Measurements from ENCODE around the gene SPEM2.

SPEM2 gene

GRCh38 chr17:7403977-7404736 lies 21.3 kb upstream of the SPEM2 start, which contains the start of gene TMEM256:
Gene TMEM256 (minus strand): TSS chr17:7404097. CDS start chr17:7404084, 13 bp downstream.
- Histone ChIP-seq H2AFZ (ENCODE audit: low read length) (no peak within 1 kb of the TSS), H4K20me1 (ENCODE audit: insufficient read depth, low read length) (no peaks in the 10 kb centered on the region), H3K36me3 (ENCODE audit: insufficient read depth, low read length) (no peaks in the 10 kb centered on the region)

GRCh38 chr17:7404737-7405349 lies 20.6 kb upstream of the SPEM2 start:
- H3K9ac ChIP-seq (ENCODE audit: low read length) = peak overlapping the region; percentile 48; the same call in 1 of the 2 replicates
- no peak overlapping the region for H2AFZ ChIP-seq (ENCODE audit: low read length)
- no peaks in the 10 kb centered on the region for H3K79me2 ChIP-seq (ENCODE audit: insufficient read depth, low read length)
- H3K9me3 ChIP-seq (ENCODE audit: low read length) = no peaks in the 10 kb centered on the region
- no peaks in the 10 kb centered on the region for H4K20me1 ChIP-seq (ENCODE audit: insufficient read depth, low read length)
- no peaks in the 10 kb centered on the region for H3K36me3 ChIP-seq (ENCODE audit: insufficient read depth, low read length)
- H3K4me3 ChIP-seq (ENCODE audit: low read depth, low read length, poor library complexity, severe bottlenecking) = peak overlapping the region; percentile 77
- H3F3A ChIP-seq (ENCODE audit: insufficient read depth, low read length) = 0 out of 2 replicates have a peak, but pooled peaks cover 3% of the 10 kb centered on the region
- H3K9me2 ChIP-seq (ENCODE audit: low read depth, low read length) = no peaks in the 10 kb centered on the region
- no peak overlapping the region for H3K27ac ChIP-seq (ENCODE audit: low read depth, low read length, poor library complexity, severe bottlenecking)
- H3K4me2 ChIP-seq (ENCODE audit: low read length) = peak overlapping the region; percentile 65
- H3K27me3 ChIP-seq (ENCODE audit: insufficient read depth, low read length) = peaks cover 9% of the 10 kb centered on the region
- TF ChIP-seq EZH2 (IDR thresholded peaks at IDR 0.05; ENCODE audit: borderline replicate concordance, low read length) = no peak
- TF ChIP-seq, protein P1, sequence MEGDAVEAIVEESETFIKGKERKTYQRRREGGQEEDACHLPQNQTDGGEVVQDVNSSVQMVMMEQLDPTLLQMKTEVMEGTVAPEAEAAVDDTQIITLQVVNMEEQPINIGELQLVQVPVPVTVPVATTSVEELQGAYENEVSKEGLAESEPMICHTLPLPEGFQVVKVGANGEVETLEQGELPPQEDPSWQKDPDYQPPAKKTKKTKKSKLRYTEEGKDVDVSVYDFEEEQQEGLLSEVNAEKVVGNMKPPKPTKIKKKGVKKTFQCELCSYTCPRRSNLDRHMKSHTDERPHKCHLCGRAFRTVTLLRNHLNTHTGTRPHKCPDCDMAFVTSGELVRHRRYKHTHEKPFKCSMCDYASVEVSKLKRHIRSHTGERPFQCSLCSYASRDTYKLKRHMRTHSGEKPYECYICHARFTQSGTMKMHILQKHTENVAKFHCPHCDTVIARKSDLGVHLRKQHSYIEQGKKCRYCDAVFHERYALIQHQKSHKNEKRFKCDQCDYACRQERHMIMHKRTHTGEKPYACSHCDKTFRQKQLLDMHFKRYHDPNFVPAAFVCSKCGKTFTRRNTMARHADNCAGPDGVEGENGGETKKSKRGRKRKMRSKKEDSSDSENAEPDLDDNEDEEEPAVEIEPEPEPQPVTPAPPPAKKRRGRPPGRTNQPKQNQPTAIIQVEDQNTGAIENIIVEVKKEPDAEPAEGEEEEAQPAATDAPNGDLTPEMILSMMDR (IDR thresholded peaks at IDR 0.05; ENCODE audit: low read length) = no peak
- H3K4me1 ChIP-seq (ENCODE audit: insufficient read depth, low read length, severe bottlenecking) = peaks cover 15% of the 10 kb centered on the region

More at GRCh38 chr17:7403977-7404736, 21.3 kb upstream of the SPEM2 start, which contains the start of gene TMEM256:
- 0 out of 2 replicates have a peak, but pooled peaks cover 3% of the 10 kb centered on the region for H3F3A ChIP-seq (ENCODE audit: insufficient read depth, low read length)
- H3K9ac ChIP-seq (ENCODE audit: low read length) = peak within 1 kb of the TSS; percentile 78
- peak within 1 kb of the TSS; percentile 85 for H3K4me2 ChIP-seq (ENCODE audit: low read length)
- H3K4me3 ChIP-seq (ENCODE audit: low read depth, low read length, poor library complexity, severe bottlenecking) = peak within 1 kb of the TSS; percentile 77
- peaks cover 9% of the 10 kb centered on the region for H3K27me3 ChIP-seq (ENCODE audit: insufficient read depth, low read length)
- no peak for TF ChIP-seq EZH2 (IDR thresholded peaks at IDR 0.05; ENCODE audit: borderline replicate concordance, low read length)
- TF ChIP-seq, protein P1 (IDR thresholded peaks at IDR 0.05; ENCODE audit: low read length) = no peak
- no peaks in the 10 kb centered on the region for H3K79me2 ChIP-seq (ENCODE audit: insufficient read depth, low read length)
- no peak within 1 kb of the TSS for H3K27ac ChIP-seq (ENCODE audit: low read depth, low read length, poor library complexity, severe bottlenecking)
- no peaks in the 10 kb centered on the region for H3K9me3 ChIP-seq (ENCODE audit: low read length)
- H3K9me2 ChIP-seq (ENCODE audit: low read depth, low read length) = no peaks in the 10 kb centered on the region
- peaks cover 15% of the 10 kb centered on the region for H3K4me1 ChIP-seq (ENCODE audit: insufficient read depth, low read length, severe bottlenecking)

GRCh38 chr17:7405350-7406234 lies 19.8 kb upstream of the SPEM2 start:
- H3K79me2 ChIP-seq (ENCODE audit: insufficient read depth, low read length) = no peaks in the 10 kb centered on the region
- H3K9ac ChIP-seq (ENCODE audit: low read length) = no peak overlapping the region; the same call in 1 of the 2 replicates
- H3K27ac ChIP-seq (ENCODE audit: low read depth, low read length, poor library complexity, severe bottlenecking) = no peak overlapping the region

More at GRCh38 chr17:7405350-7406234, 19.8 kb upstream of the SPEM2 start:
- 0 out of 2 replicates have a peak, but pooled peaks cover 3% of the 10 kb centered on the region for H3F3A ChIP-seq (ENCODE audit: insufficient read depth, low read length)
- peak overlapping the region; percentile 77 for H3K4me3 ChIP-seq (ENCODE audit: low read depth, low read length, poor library complexity, severe bottlenecking)
- H2AFZ ChIP-seq (ENCODE audit: low read length) = no peak overlapping the region
- H3K36me3 ChIP-seq (ENCODE audit: insufficient read depth, low read length) = no peaks in the 10 kb centered on the region
- TF ChIP-seq, protein P1 (IDR thresholded peaks at IDR 0.05; ENCODE audit: low read length) = no peak
- no peak for TF ChIP-seq EZH2 (IDR thresholded peaks at IDR 0.05; ENCODE audit: borderline replicate concordance, low read length)
- peaks cover 15% of the 10 kb centered on the region for H3K4me1 ChIP-seq (ENCODE audit: insufficient read depth, low read length, severe bottlenecking)
- no peaks in the 10 kb centered on the region for H3K9me2 ChIP-seq (ENCODE audit: low read depth, low read length)
- peaks cover 9% of the 10 kb centered on the region for H3K27me3 ChIP-seq (ENCODE audit: insufficient read depth, low read length)
- H3K9me3 ChIP-seq (ENCODE audit: low read length) = no peaks in the 10 kb centered on the region
- no peaks in the 10 kb centered on the region for H4K20me1 ChIP-seq (ENCODE audit: insufficient read depth, low read length)
- H3K4me2 ChIP-seq (ENCODE audit: low read length) = peak overlapping the region; percentile 65

Measured in OCI-LY1 (cell line).